HepG2 (cell line): ENCODE results near the gene LSMEM2. TPM values are rescaled to one million over a fixed set of nuclear protein-coding genes. Genes with fewer than 3 reads are reported as not detected.
A peak's percentile ranks its signal among the peaks of the same experiment; 100 is the strongest.

Experiments used
- ARNT2 ChIP-seq: sonication (generic); formaldehyde crosslinking; IDR thresholded peaks from 2 replicates; pipeline ENCODE4 v1.8.0; 2022; ENCODE audit warnings: mild to moderate bottlenecking, low read depth, missing genetic modification reagents, moderate library complexity
- ELF4 ChIP-seq: sonication (generic); formaldehyde crosslinking; IDR thresholded peaks from 2 replicates; pipeline ENCODE4 v1.5.0; 2020; ENCODE audit warnings: missing genetic modification reagents, mild to moderate bottlenecking, moderate library complexity, borderline replicate concordance
- IRF9 ChIP-seq: sonication (generic); formaldehyde crosslinking; IDR thresholded peaks from 2 replicates; pipeline ENCODE4 v1.8.0; 2022; ENCODE audit warnings: missing genetic modification reagents, mild to moderate bottlenecking, borderline replicate concordance
- RNF2 ChIP-seq: fragments of 450-650 bp; conservative IDR thresholded peaks from 2 replicates; pipeline ENCODE4 v1.6.1; 2016; ENCODE audit warnings: low read depth
- SMAD1 ChIP-seq: sonication (generic); formaldehyde crosslinking; IDR thresholded peaks from 2 replicates; pipeline ENCODE4 v1.4.0; 2020; ENCODE audit warnings: missing genetic modification reagents, low read depth, mild to moderate bottlenecking, borderline replicate concordance
- SMAD3 ChIP-seq: sonication (generic); formaldehyde crosslinking; IDR thresholded peaks from 2 replicates; pipeline ENCODE4 v1.4.0; 2020; ENCODE audit warnings: missing genetic modification reagents
- SOX13 ChIP-seq, 3 experiments: fragments of 450-650 bp in 1 of 3; sonication (generic) in 1 of 3; formaldehyde crosslinking in 1 of 3; IDR thresholded peaks in 2 of 3; conservative IDR thresholded peaks in 1 of 3; 2 replicates each; pipeline versions ENCODE4 v1.5.0 to v1.6.1; 2016 to 2020; ENCODE audit warnings: antibody characterized with exemption in 1 of 3, mild to moderate bottlenecking in 1 of 3, missing compliant biosample characterization in 1 of 3, missing genetic modification reagents in 1 of 3, moderate library complexity in 1 of 3
- ZBTB33 ChIP-seq: sonication (generic); formaldehyde crosslinking; IDR thresholded peaks from 2 replicates; pipeline ENCODE4 v1.4.0; 2020; ENCODE audit warnings: missing genetic modification reagents
- ZFY ChIP-seq: sonication (generic); formaldehyde crosslinking; IDR thresholded peaks from 2 replicates; pipeline ENCODE4 v1.4.0; 2020; ENCODE audit warnings: missing genetic modification reagents
- ZNF12 ChIP-seq: sonication (generic); formaldehyde crosslinking; IDR thresholded peaks from 2 replicates; pipeline ENCODE4 v1.5.0; 2020; ENCODE audit warnings: missing genetic modification reagents
- ZNF326 ChIP-seq: sonication (generic); formaldehyde crosslinking; IDR thresholded peaks from 2 replicates; pipeline ENCODE4 v1.4.0; 2020; ENCODE audit warnings: missing genetic modification reagents, borderline replicate concordance
- ZNF562 ChIP-seq: sonication (generic); formaldehyde crosslinking; IDR thresholded peaks from 2 replicates; pipeline ENCODE4 v1.8.0; 2022; ENCODE audit warnings: missing genetic modification reagents, borderline replicate concordance
- ZNF619 ChIP-seq: sonication (generic); formaldehyde crosslinking; IDR thresholded peaks from 2 replicates; pipeline ENCODE4 v1.4.0; 2020; ENCODE audit warnings: mild to moderate bottlenecking, missing genetic modification reagents
- ZNF678 ChIP-seq: sonication (generic); formaldehyde crosslinking; IDR thresholded peaks from 2 replicates; pipeline ENCODE4 v1.4.0; 2020; ENCODE audit warnings: mild to moderate bottlenecking, missing genetic modification reagents
- ZNF724P ChIP-seq: sonication (generic); formaldehyde crosslinking; IDR thresholded peaks from 2 replicates; pipeline ENCODE4 v1.8.0; 2022; ENCODE audit warnings: missing genetic modification reagents, borderline replicate concordance
- ZNF761 ChIP-seq: sonication (generic); formaldehyde crosslinking; conservative IDR thresholded peaks from 2 replicates; pipeline ENCODE4 v1.4.0; 2020; ENCODE audit warnings: mild to moderate bottlenecking, missing genetic modification reagents
- ZNF879 ChIP-seq: sonication (generic); formaldehyde crosslinking; IDR thresholded peaks from 2 replicates; pipeline ENCODE4 v1.8.1; 2023; ENCODE audit warnings: missing genetic modification reagents
- polyA plus RNA-seq, 8 experiments: library from polyadenylated mRNA; depleted of rRNA in 3 of 8; stranded (reverse) in 7 of 8; unstranded in 1 of 8; fragments of >200 nt; fragmentation: Illumina TruSeq in 4 of 8; extraction: Trizol in 4 of 8; gene quantifications; 2 replicates each; pipeline versions ENCODE4 v1.2.1 to v1.2.3, GENCODE V29; 2011 to 2016; ENCODE audit warnings: low read depth in 4 of 8, missing spikeins in 1 of 8, mixed read lengths in 1 of 8; ENCODE audit not compliant: insufficient read depth in 1 of 8
- total RNA-seq, 5 experiments: library from RNA; depleted of rRNA; stranded (reverse); fragments of >200 nt; fragmentation: Illumina TruSeq; extraction: Trizol; gene quantifications; 2 replicates each; pipeline ENCODE4 v1.2.3, GENCODE V29; 2016; ENCODE audit warnings: low read depth in 1 of 5
- TF ChIP-seq, protein P1 (sequence below): sonication (generic); formaldehyde crosslinking; IDR thresholded peaks from 2 replicates; pipeline ENCODE4 v1.5.0; 2020; ENCODE audit warnings: missing genetic modification reagents
- TF ChIP-seq, protein P2 (sequence below): sonication (generic); formaldehyde crosslinking; IDR thresholded peaks from 2 replicates; pipeline ENCODE4 v1.4.0; 2020; ENCODE audit warnings: mild to moderate bottlenecking, missing genetic modification reagents
- TF ChIP-seq, protein P3 (sequence below): conservative IDR thresholded peaks from 2 replicates; pipeline ENCODE4 v1.6.1; 2018; ENCODE audit warnings: missing genetic modification reagents

LSMEM2 gene
- total and polyA plus RNA-seq, 2 of the 13 experiments (the other 11 are each of a cell fraction or from before 2014, with no cell fraction given) = 0.07 to 0.41 TPM

GRCh38 chr3:50260027-50260941 is 18.6 kb upstream of the LSMEM2 start (continued):
- TF ChIP-seq, protein P1, sequence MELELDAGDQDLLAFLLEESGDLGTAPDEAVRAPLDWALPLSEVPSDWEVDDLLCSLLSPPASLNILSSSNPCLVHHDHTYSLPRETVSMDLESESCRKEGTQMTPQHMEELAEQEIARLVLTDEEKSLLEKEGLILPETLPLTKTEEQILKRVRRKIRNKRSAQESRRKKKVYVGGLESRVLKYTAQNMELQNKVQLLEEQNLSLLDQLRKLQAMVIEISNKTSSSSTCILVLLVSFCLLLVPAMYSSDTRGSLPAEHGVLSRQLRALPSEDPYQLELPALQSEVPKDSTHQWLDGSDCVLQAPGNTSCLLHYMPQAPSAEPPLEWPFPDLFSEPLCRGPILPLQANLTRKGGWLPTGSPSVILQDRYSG (CRISPR knock-in tag) = no peak; the same call in 1 of the 2 replicates
- TF ChIP-seq SMAD3 (CRISPR knock-in tag) = 0 out of 2 replicates have a peak, but pooled peaks have one; percentile 50
- peak; percentile 97 for TF ChIP-seq ZFY (CRISPR knock-in tag)
- no peak for TF ChIP-seq ZNF562 (CRISPR knock-in tag)
- TF ChIP-seq, protein P2, sequence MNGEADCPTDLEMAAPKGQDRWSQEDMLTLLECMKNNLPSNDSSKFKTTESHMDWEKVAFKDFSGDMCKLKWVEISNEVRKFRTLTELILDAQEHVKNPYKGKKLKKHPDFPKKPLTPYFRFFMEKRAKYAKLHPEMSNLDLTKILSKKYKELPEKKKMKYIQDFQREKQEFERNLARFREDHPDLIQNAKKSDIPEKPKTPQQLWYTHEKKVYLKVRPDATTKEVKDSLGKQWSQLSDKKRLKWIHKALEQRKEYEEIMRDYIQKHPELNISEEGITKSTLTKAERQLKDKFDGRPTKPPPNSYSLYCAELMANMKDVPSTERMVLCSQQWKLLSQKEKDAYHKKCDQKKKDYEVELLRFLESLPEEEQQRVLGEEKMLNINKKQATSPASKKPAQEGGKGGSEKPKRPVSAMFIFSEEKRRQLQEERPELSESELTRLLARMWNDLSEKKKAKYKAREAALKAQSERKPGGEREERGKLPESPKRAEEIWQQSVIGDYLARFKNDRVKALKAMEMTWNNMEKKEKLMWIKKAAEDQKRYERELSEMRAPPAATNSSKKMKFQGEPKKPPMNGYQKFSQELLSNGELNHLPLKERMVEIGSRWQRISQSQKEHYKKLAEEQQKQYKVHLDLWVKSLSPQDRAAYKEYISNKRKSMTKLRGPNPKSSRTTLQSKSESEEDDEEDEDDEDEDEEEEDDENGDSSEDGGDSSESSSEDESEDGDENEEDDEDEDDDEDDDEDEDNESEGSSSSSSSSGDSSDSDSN (CRISPR knock-in tag) = peak; percentile 98
- TF ChIP-seq ZNF619 (CRISPR knock-in tag) = peak; percentile 68; the same call in 1 of the 2 replicates
- no peak for TF ChIP-seq ZNF12 (CRISPR knock-in tag)
- peak; percentile 83; the same call in 1 of the 2 replicates for TF ChIP-seq ZNF326
- TF ChIP-seq ZNF761 (CRISPR knock-in tag) = 0 out of 2 replicates have a peak, but pooled peaks have one; percentile 2
- TF ChIP-seq ARNT2 (CRISPR knock-in tag) = peak; percentile 87
- peak; percentile 89; the same call in 1 of the 2 replicates for TF ChIP-seq IRF9 (CRISPR knock-in tag)
- no peak for TF ChIP-seq SOX13 (IDR thresholded peaks at IDR 0.05)
- peak in 1 of 2 experiments; percentile 73; a peak in 2 of 4 replicates for TF ChIP-seq SOX13 (CRISPR knock-in tag; conservative IDR thresholded peaks at IDR 0.05 in 1 of 2, IDR thresholded peaks at IDR 0.05 in 1 of 2)
- peak; percentile 29; the same call in 1 of the 2 replicates for TF ChIP-seq ZNF724P (CRISPR knock-in tag)
- TF ChIP-seq ELF4 (CRISPR knock-in tag) = no peak
- 0 out of 2 replicates have a peak, but pooled peaks have one; percentile 67 for TF ChIP-seq SMAD1 (CRISPR knock-in tag)
- TF ChIP-seq, protein P3, sequence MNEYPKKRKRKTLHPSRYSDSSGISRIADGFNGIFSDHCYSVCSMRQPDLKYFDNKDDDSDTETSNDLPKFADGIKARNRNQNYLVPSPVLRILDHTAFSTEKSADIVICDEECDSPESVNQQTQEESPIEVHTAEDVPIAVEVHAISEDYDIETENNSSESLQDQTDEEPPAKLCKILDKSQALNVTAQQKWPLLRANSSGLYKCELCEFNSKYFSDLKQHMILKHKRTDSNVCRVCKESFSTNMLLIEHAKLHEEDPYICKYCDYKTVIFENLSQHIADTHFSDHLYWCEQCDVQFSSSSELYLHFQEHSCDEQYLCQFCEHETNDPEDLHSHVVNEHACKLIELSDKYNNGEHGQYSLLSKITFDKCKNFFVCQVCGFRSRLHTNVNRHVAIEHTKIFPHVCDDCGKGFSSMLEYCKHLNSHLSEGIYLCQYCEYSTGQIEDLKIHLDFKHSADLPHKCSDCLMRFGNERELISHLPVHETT (CRISPR knock-in tag) = peak; percentile 95
- TF ChIP-seq RNF2 = no peak
- TF ChIP-seq ZNF678 = no peak
- peak; percentile 89 for TF ChIP-seq ZBTB33
- TF ChIP-seq ZNF879 (CRISPR knock-in tag) = no peak
